Stimulated activated naive CD8-positive, alpha-beta T cell treated with anti-CD3 and anti-CD28 coated beads, Interleukin-15, amount 100 ng/mL, for 72 hours (primary cell): ENCODE measurements around the gene WDR35.

Source experiments
- ATAC-seq: fragments of 150-1000 bp; cut with Tn5 transposase; 2 replicates; pipeline ENCODE4 v1.10.0; 2021; ENCODE audit warnings: mild to moderate bottlenecking, moderate library complexity
- DNase-seq, 2 donors: peaks; one replicate each; pipeline ENCODE4 v3.0.0; 2021 to 2022
- H3K27ac Mint-ChIP-seq, 2 donors: one replicate each; pipeline ENCODE4 v1.8.0; 2022; ENCODE audit warnings: mild to moderate bottlenecking in 2 of 2, mixed read lengths in 2 of 2, moderate library complexity in 2 of 2
- H3K27me3 Mint-ChIP-seq: one replicate; pipeline ENCODE4 v1.8.0; 2022; ENCODE audit warnings: mixed read lengths
- H3K4me1 Mint-ChIP-seq: one replicate; pipeline ENCODE4 v1.8.0; 2022; ENCODE audit warnings: mild to moderate bottlenecking, mixed read lengths
- H3K4me3 Mint-ChIP-seq, 2 donors: one replicate each; pipeline ENCODE4 v1.8.0; 2022; ENCODE audit warnings: mild to moderate bottlenecking in 2 of 2, mixed read lengths in 2 of 2, moderate library complexity in 1 of 2
- H3K9me3 Mint-ChIP-seq, 2 donors: one replicate each; pipeline ENCODE4 v1.8.0; 2022; ENCODE audit warnings: mixed read lengths in 2 of 2

Gene WDR35

GRCh38 chr2:19879120-19879519 is 110.8 kb downstream of the WDR35 start:
- Mint-ChIP-seq H3K4me3 (no peak overlapping the region), H3K27me3 (no peaks in the 10 kb centered on the region), H3K27ac (no peak overlapping the region), H3K4me1 (no peaks in the 10 kb centered on the region), H3K9me3 (no peaks in the 10 kb centered on the region)
- ATAC-seq (no peak), DNase-seq (no peak)

GRCh38 chr2:19878268-19879046 is 111.4 kb downstream of the WDR35 start:
- Mint-ChIP-seq H3K27ac (no peak overlapping the region), H3K4me1 (no peaks in the 10 kb centered on the region), H3K4me3 (no peak overlapping the region), H3K27me3 (no peaks in the 10 kb centered on the region), H3K9me3 (no peaks in the 10 kb centered on the region)
- DNase-seq: no peak
- no peak for ATAC-seq

GRCh38 chr2:19876751-19877150 is 113.2 kb downstream of the WDR35 start:
- ATAC-seq: no peak
- H3K4me3 Mint-ChIP-seq: no peak overlapping the region
- H3K27me3 Mint-ChIP-seq: no peaks in the 10 kb centered on the region
- H3K27ac Mint-ChIP-seq: no peak overlapping the region
- no peaks in the 10 kb centered on the region for H3K9me3 Mint-ChIP-seq
- no peaks in the 10 kb centered on the region for H3K4me1 Mint-ChIP-seq
- DNase-seq: no peak

GRCh38 chr2:19875280-19875679 is 114.6 kb downstream of the WDR35 start:
- Mint-ChIP-seq H3K27ac (no peak overlapping the region), H3K4me1 (peaks cover 1% of the 10 kb centered on the region), H3K27me3 (no peaks in the 10 kb centered on the region), H3K9me3 (no peaks in the 10 kb centered on the region), H3K4me3 (no peak overlapping the region)
- DNase-seq: no peak
- no peak for ATAC-seq

GRCh38 chr2:19874726-19875125 is 115.2 kb downstream of the WDR35 start:
- DNase-seq: no peak
- H3K27me3 Mint-ChIP-seq: no peaks in the 10 kb centered on the region
- no peak overlapping the region for H3K27ac Mint-ChIP-seq
- no peaks in the 10 kb centered on the region for H3K9me3 Mint-ChIP-seq
- peaks cover 7% of the 10 kb centered on the region for H3K4me1 Mint-ChIP-seq
- no peak for ATAC-seq
- no peak overlapping the region for H3K4me3 Mint-ChIP-seq

DNA sequence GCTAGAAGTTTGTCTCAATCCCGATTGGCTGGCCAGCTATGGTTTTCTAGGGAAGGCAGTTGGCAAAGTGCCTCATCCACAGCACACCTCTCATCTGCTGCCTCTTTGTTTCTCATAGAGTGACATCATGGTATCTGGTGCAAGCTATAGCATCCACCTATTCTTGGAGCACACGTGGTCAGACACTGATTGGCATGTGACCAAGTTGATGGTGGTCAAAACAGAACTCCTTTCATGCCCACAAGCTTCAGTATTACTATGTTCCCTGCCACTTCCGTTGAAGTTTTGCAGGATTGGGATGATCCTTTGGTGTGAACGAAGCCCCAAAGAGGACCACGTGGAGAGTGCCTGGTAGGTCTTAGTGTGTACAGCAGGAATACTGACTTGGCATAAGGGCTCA is 116.9 kb downstream of the WDR35 start:
- no peak overlapping the region for H3K4me3 Mint-ChIP-seq

GRCh38 chr2:19872302-19872701 is 117.6 kb downstream of the WDR35 start:
- Mint-ChIP-seq H3K27ac (no peak overlapping the region), H3K27me3 (no peaks in the 10 kb centered on the region), H3K4me3 (no peak overlapping the region), H3K9me3 (no peaks in the 10 kb centered on the region), H3K4me1 (peaks cover 29% of the 10 kb centered on the region)
- ATAC-seq (no peak), DNase-seq (no peak)

More for the DNA sequence above, 116.9 kb downstream of the WDR35 start:
- Mint-ChIP-seq H3K27me3 (no peaks in the 10 kb centered on the region), H3K9me3 (no peaks in the 10 kb centered on the region), H3K27ac (no peak overlapping the region), H3K4me1 (peaks cover 23% of the 10 kb centered on the region)
- DNase-seq (no peak), ATAC-seq (no peak)

GRCh38 chr2:19871836-19872235 is 118.1 kb downstream of the WDR35 start:
- Mint-ChIP-seq H3K4me3 (no peak overlapping the region), H3K27me3 (no peaks in the 10 kb centered on the region), H3K27ac (no peak overlapping the region), H3K4me1 (peaks cover 32% of the 10 kb centered on the region), H3K9me3 (no peaks in the 10 kb centered on the region)
- DNase-seq: no peak
- ATAC-seq: no peak

DNA sequence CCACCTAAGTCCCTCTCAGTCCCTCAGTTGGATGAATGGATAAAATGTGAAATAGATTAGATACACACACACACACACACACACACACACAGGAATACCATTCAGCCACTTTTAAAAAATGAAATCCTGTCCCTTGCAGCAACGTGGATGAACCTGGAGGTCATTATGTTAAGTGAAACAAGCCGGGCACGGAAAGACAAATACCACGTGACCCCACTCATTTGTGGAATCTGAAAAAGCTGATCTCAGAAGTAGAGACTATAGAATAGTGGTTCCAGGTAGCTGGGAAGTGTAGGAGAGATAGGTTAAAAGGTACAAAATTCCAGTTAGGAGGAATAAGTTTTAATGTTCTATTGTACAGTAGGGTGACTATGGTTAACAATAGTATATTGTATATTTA is 119.1 kb downstream of the WDR35 start:
- Mint-ChIP-seq H3K4me3 (no peak overlapping the region), H3K27me3 (no peaks in the 10 kb centered on the region), H3K27ac (no peak overlapping the region), H3K4me1 (peaks cover 32% of the 10 kb centered on the region), H3K9me3 (no peaks in the 10 kb centered on the region)
- ATAC-seq (no peak), DNase-seq (no peak)

- Mint-ChIP-seq H3K9me3 (no peaks in the 10 kb centered on the region), H3K4me1 (peaks cover 44% of the 10 kb centered on the region), H3K27ac (peak overlapping the region; percentile 99), H3K27me3 (peaks cover 7% of the 10 kb centered on the region), H3K4me3 (peak overlapping the region; percentile 96 to 98)
- peak; percentile 89 for ATAC-seq
- peak; percentile 66 to 67 for DNase-seq
Observed at GRCh38 chr2:19868701-19869580, 121.0 kb downstream of the WDR35 start.

- DNase-seq: no peak
- H3K9me3 Mint-ChIP-seq: no peaks in the 10 kb centered on the region
- no peak for ATAC-seq
- H3K4me1 Mint-ChIP-seq: peaks cover 49% of the 10 kb centered on the region
- H3K27me3 Mint-ChIP-seq: peaks cover 9% of the 10 kb centered on the region
- H3K4me3 Mint-ChIP-seq: peak overlapping the region; percentile 96 to 98
- H3K27ac Mint-ChIP-seq: peak overlapping the region in 1 of 2 donors; percentile 99
Observed at GRCh38 chr2:19868224-19868623, 121.7 kb downstream of the WDR35 start.

- peaks cover 55% of the 10 kb centered on the region for H3K4me1 Mint-ChIP-seq
- H3K9me3 Mint-ChIP-seq: no peaks in the 10 kb centered on the region
- no peak for DNase-seq
- peaks cover 17% of the 10 kb centered on the region for H3K27me3 Mint-ChIP-seq
- no peak for ATAC-seq
- no peak overlapping the region for H3K27ac Mint-ChIP-seq
- H3K4me3 Mint-ChIP-seq: peak overlapping the region in 1 of 2 donors; percentile 14
Observed at GRCh38 chr2:19866771-19867170, 123.1 kb downstream of the WDR35 start.

DNA sequence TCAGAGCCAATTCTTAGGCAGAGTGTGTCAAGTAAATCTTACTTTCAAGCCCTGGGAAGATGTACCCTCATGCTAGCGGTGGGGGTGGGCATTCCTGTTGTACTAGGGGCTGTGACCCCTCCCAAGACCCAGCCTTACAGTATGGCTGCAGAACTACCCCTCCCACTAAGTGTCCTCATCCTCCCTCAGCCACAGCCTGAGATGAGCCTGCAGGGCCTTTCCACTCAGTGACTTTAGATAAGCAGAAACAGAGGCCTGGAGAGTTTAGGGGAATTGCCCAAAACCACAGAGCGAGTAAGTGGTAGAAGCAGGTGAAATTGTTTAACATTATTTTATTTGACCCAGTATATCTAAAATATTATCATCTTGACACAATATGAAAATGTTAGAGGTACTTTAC is 124.8 kb downstream of the WDR35 start:
- Mint-ChIP-seq H3K4me3 (no peak overlapping the region), H3K9me3 (no peaks in the 10 kb centered on the region), H3K27ac (peak overlapping the region in 1 of 2 donors; percentile 19), H3K4me1 (peaks cover 53% of the 10 kb centered on the region), H3K27me3 (peaks cover 17% of the 10 kb centered on the region)
- ATAC-seq (peak; percentile 42), DNase-seq (peak; percentile 9 to 21)

GRCh38 chr2:19864381-19864780 is 125.5 kb downstream of the WDR35 start:
- DNase-seq (no peak), ATAC-seq (no peak)
- Mint-ChIP-seq H3K9me3 (no peaks in the 10 kb centered on the region), H3K4me1 (peaks cover 45% of the 10 kb centered on the region), H3K4me3 (no peak overlapping the region), H3K27me3 (peaks cover 17% of the 10 kb centered on the region), H3K27ac (peak overlapping the region in 1 of 2 donors; percentile 84)

DNA sequence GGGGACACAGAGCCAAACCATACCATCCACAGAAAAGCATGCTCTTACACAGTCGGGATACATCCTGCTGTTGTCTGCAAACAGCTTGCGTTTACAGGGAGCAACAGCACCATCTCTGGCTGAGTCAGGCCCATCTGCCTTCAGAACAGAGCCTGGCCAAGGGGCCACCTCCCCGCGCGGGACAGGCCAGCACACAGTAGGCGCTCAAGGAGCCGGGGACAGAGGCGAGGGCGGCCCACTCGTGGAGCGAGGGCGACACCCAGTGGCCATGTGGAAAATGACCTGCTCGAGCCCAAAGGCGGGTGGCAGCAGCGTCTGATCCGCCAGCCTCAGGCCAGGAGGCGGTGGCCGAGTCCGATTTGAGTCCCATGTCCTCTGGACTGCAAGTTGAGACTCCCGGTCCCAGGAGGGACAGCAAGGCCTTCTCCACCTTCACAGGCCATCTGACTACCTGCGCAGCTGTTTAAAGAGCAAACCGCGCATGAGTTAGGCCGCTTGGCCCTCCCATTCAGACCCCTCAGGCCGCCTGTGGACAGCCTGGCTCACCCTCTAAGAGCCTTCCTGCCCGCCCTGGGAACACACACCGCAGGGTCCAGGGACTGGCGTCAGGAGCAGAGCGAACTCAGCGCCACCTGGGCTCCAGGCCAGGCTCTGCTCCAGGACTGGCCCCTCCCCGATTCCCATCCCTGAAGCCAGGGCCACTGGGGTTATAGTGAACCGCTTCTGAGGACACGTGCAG is 126.4 kb downstream of the WDR35 start:
- peak; percentile 72 for ATAC-seq
- Mint-ChIP-seq H3K4me3 (peak overlapping the region in 1 of 2 donors; percentile 10), H3K27ac (peak overlapping the region in 1 of 2 donors; percentile 92), H3K27me3 (peaks cover 17% of the 10 kb centered on the region), H3K9me3 (no peaks in the 10 kb centered on the region), H3K4me1 (peaks cover 37% of the 10 kb centered on the region)
- peak; percentile 68 for DNase-seq
